ENCODE results near the gene KNDC1. TPM values are rescaled to one million over a fixed set of nuclear protein-coding genes. Genes with fewer than 3 reads are reported as not detected.

The KNDC1 gene
- total and polyA plus RNA-seq, 10 of the 15 experiments (the other 5 are each of a cell fraction or from before 2014, with no cell fraction given), result 0.03 to 0.11 (median 0.05) TPM; not detected in 7

DNA sequence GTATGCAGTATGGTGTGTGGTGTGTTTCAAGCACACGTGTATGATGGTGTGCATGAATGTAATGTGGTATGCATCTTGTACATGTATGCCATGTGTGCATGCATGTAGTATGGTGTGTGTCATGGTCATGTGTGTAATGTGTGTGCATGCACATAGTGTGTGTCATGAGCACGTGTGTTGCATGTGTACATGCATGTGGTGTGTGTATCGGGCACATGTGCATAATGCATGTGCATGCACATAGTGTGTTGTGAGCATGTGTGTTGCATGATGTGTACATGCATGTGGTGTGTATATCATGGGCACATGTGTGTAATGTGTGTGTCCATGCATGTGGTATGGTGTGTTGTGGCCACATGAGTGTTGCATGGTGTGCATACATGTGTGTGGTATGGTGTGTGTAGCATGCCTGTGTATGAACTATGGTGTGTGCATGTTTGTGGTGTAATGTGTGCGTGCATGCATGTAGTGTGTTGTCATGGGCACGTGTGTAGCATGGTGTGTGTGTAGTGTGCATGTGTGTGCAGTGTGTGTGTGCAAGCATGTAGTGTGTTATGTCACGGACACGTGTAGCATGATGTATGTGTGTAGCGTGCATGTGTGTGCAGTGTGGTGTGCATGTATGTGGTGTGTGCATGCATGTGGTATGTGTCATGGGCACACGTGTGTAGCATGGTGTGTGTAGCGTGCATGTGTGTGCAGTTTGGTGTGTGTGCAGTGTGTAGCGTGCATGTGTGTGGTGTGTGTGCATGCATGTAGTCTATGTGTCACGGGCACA is 17.6 kb downstream of the KNDC1 start (continued):
- TF ChIP-seq, protein P1, sequence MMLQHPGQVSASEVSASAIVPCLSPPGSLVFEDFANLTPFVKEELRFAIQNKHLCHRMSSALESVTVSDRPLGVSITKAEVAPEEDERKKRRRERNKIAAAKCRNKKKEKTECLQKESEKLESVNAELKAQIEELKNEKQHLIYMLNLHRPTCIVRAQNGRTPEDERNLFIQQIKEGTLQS (IDR thresholded peaks at IDR 0.05; ENCODE audit: borderline replicate concordance, extremely low read depth, low read depth, low read length), result no peak
- TF ChIP-seq ZNF207 (IDR thresholded peaks at IDR 0.05; ENCODE audit: borderline replicate concordance) (no peak), CHD1 (IDR thresholded peaks at IDR 0.05; ENCODE audit: low read depth, low read length) (no peak)

DNA sequence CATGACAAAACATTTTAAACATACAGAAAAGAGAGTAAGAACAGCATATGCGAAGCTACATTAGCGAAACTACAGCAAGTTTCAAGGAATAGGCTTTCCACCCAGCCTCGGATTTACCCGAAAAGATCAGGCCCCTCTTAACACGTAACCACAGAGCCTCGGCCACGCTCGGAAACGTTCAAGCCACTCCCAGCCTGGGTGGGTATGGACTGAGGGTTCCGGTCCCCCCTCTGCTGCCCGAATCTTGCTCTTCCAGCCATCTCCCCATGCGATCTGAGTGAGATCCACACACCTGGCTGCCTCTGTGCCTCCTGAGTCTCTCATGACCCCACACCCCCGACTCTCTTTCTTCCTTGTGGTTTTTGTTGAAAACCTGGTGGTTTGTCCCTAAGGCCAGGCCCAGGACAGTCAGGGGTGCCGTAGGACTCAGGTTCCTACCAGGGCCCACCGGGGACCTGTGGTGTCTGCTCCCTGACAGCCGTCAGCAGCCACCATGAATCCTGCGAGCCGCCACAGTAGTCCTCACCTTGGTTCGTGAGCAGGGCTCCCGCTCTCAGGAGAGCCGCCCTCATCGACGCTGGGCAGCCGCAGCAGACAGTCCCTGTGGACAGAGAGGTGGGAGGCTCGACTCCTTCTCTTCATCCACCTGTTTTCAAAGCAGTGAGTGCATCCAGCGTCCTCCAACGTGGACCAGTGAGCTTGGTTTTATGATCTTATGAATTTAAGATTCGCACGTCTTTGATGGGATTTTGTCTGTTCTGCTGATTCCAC is 18.5 kb downstream of the KNDC1 start:
- Histone ChIP-seq H4K20me1 (ENCODE audit: control insufficient read depth, insufficient read depth) (no peaks in the 10 kb centered on the region), H3K36me3 (ENCODE audit: control insufficient read depth in 2 of 2, insufficient read depth in 2 of 2, low read length in 1 of 2) (no peaks in the 10 kb centered on the region), H3K79me2 (ENCODE audit: control insufficient read depth, insufficient read depth, low read length) (no peaks in the 10 kb centered on the region), H3K4me1 (ENCODE audit: control insufficient read depth, insufficient read depth, low read length) (no peaks in the 10 kb centered on the region), H3K9me3 (replicated peaks; ENCODE audit: control insufficient read depth, insufficient read depth, low read length) (no peaks in the 10 kb centered on the region; the same call in 2 of the 3 replicates), H3K4me2 (ENCODE audit: control insufficient read depth, insufficient read depth) (no peak overlapping the region), H3K27ac (ENCODE audit: control insufficient read depth, insufficient read depth) (no peak overlapping the region), H3K4me3 (no peak overlapping the region), H3K9ac (ENCODE audit: control insufficient read depth, insufficient read depth, low read length) (no peak overlapping the region), H3K27me3 (replicated peaks in 1 of 2; ENCODE audit: control insufficient read depth in 2 of 2, insufficient read depth in 2 of 2, low read length in 1 of 2) (no peaks in the 10 kb centered on the region), H2AFZ (ENCODE audit: control insufficient read depth, low read depth, low read length) (no peak overlapping the region)
- in situ Hi-C loops (cut with MboI) (no loop called here), intact Hi-C loops (cut with micrococcal nuclease; ENCODE audit: unreplicated experiment) (no loop called here)
- CTCF ChIA-PET, result no interaction called here
- no peak for DNase-seq (ENCODE audit: low read depth, low spot score)
- no peak for TF ChIP-seq PML (IDR thresholded peaks at IDR 0.05; ENCODE audit: low read length)
- TF ChIP-seq FOXM1 (IDR thresholded peaks at IDR 0.05; ENCODE audit: low read depth, low read length), result no peak
- TF ChIP-seq SP1 (IDR thresholded peaks at IDR 0.05; ENCODE audit: low read depth, low read length), result no peak
- no peak for TF ChIP-seq RELA (IDR thresholded peaks at IDR 0.05; ENCODE audit: borderline replicate concordance, partially characterized antibody)
- no peak for TF ChIP-seq SMC3 (IDR thresholded peaks at IDR 0.05; ENCODE audit: borderline replicate concordance, low read length)
- no peak for TF ChIP-seq BRCA1 (IDR thresholded peaks at IDR 0.05; ENCODE audit: low read depth, low read length)
- TF ChIP-seq MTA3 (IDR thresholded peaks at IDR 0.05; ENCODE audit: borderline replicate concordance, low read length), result no peak
- RAD21 ChIA-PET (ENCODE audit: unreplicated experiment), result no interaction called here
- SMC1A ChIA-PET (ENCODE audit: uncharacterized antibody, unreplicated experiment), result no interaction called here
- FAIRE-seq, result no peak
- no peak for ATAC-seq
- POLR2A ChIA-PET, result no interaction called here
- WGBS (ENCODE audit: insufficient coverage, insufficient replicate concordance, low lambda C conversion rate, missing lambda C conversion rate), result 51% methylated on average over 28 of the region's 29 CpGs
- no TSS peak for BruUV-seq (replicated peaks)
